GM19468 (cell line): Measurements from ENCODE around the gene BICD1.

Source experiments
- ATAC-seq: cut with Tn5 transposase; IDR thresholded peaks from one replicate; pipeline ENCODE4 v1.9.1; 2021; ENCODE audit warnings: mild to moderate bottlenecking, moderate library complexity, moderate number of reproducible peaks; ENCODE audit not compliant: unreplicated experiment; ENCODE audit errors: extremely low read depth

BICD1 gene

DNA sequence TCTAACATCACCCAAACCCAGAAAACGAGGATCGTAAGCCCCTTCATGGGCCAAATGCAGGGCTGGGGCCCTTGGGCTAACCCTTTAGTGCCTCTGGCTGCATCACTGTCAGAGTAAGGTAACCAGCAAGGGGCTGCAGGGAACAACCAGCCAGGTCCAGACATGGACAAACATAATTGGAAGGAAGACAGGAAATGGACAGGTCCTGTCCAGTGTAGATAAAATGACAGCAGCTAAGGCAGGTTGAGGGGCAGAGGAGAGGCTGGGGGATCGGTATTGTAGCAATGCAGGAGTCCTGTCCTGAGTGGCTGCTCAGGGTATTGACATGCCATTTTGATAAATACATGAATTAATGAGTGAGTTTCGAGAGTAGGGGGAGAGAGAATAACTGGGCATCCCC is 29.8 kb downstream of the BICD1 start:
- ATAC-seq: no peak

DNA sequence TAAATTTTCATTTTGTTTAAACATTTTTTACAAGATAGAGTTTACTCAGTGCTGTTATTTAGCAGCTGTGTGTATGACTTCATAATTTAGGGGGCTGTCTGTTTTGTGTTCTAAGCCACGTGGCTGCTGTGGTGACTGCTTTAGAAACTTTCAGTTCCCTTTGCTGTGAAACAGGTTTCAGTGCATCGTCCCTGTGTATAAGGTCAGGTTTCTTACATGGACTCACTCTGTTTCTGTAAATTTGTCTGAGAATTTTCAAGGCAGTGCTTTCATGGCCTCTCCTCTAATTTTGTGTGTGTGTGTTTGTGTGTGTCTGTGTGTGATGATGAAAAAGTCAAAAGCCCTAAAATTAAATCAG is 32.4 kb downstream of the BICD1 start:
- peak; percentile 88 for ATAC-seq

DNA sequence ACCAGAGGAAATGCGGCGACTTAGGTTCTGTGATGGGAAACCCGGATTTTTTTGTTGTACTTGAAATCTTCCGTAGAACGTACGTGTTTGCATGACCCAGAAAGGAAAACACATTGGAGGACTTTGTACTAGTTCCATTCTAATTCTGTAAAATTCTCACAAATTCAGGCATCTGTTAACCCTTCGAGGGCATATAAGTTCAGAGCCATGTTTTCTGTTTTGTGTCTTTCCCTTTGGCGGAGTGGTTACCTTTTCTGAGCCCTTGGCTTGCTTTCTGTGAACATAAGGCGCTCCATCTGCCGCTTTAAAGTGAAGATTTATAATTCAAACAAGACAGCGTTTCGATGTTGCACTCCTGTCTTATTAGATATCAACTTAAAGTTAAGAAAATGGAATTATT is 34.2 kb downstream of the BICD1 start:
- ATAC-seq: no peak

DNA sequence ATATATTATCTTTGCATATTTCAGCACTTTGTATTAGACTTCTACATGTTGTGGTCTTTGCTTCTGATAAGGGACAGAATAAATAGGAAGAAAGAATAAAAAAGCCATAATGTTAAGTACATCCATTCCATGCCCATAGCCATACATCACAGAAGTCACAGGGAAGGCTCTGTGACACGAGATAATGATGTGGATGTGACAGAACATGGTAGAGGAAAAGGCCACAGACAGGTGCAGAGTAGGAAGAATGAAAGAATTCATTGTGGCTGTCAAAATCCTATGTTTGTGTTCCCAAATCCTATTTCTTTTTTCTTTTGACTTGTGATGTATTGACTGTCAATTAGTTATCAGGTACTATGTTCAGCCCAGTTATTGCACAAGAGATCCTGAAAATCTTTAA is 38.4 kb downstream of the BICD1 start:
- no peak for ATAC-seq

DNA sequence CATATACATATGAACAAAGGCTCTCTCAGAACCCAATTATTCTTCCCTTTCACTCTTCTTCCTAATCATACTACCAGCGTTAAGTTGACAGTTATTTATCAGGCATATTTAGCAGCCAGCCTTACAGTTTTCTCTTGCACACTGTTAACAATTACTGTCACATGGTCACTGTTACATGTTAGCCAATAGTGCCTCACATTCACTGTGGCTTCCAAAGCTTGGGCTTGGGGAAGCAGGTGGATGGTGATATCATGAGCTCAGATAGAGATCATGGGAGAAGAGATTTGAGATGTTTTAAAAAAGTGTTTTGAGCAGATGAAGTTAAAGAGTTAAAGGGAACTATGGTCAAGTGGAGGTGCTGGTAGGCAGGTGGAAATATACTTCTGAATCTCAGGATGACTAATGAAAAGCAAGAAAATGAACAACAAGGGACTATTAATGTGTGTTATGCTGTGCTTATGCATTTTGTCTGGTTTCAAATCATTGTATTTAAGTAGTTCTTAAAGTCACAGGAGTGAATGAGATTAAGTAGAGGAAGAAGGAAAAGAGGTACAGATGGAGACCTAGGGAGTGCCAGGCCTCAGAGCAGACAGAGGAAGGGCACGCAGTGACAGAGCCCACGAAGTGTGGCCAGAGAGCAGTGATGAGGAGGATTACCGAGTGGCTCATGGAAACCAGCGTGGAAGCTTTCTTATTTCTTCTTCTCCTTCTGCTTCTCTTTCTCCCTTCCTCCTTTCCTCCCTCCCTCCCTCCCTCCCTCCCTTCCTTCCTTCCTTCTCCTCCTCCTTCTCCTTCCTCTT is 39.6 kb downstream of the BICD1 start:
- ATAC-seq: peak; percentile 56

DNA sequence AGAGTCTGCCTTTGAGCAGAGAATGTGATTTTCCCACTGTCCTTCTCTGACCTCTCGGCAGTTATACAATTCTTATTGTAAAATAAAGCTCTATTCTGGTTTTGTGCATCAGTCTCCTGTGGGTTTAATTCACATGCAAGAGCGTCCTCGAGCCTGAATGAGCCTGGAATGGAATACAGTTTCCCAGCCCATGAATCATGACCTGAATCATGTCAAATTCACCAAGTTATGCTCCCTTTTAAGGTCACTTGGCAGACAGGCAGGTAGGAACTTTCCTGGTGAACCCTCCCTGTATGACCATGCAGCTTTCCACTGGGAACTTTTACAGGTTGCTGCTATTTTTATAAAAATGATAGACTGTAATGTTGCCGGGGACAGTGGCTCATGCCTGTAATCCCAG is 41.7 kb downstream of the BICD1 start:
- ATAC-seq: no peak

DNA sequence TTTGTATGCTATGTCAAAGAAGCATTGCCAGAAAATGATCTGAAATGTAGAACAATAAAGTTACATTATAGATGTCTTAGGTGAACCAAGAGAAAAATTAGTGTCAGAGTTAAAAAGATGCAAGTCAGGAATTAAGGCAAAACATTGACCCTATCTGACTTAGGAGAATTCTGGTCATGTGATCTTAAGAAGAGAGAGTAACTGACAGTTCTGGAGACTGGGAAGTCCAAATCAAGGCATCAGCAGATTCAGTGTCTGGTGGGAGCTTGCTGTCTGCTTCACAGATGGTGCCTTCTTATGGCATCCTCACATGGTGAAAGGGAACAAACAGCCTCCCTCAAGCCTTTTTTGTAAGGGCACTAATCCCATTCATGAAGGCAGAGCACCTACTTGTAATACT is 42.8 kb downstream of the BICD1 start:
- no peak for ATAC-seq

DNA sequence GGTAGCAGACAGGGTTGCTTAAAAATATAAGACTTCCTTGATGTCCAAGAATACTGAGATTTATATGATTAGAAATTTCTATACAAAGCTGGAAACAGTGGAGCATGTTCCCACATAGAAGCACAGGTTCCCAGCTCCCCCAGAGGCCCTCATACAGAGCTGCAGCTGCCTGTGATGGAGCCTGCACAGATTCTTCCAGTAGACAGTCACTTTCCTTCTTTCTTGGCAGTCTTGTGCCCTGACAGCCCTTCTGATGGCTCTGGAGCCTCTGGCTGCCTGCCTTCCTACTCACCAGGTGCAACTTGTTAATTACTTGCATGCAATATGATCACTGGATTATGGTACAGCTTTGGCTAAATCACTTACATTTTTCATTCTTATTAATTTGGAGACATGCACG is 44.4 kb downstream of the BICD1 start:
- no peak for ATAC-seq

DNA sequence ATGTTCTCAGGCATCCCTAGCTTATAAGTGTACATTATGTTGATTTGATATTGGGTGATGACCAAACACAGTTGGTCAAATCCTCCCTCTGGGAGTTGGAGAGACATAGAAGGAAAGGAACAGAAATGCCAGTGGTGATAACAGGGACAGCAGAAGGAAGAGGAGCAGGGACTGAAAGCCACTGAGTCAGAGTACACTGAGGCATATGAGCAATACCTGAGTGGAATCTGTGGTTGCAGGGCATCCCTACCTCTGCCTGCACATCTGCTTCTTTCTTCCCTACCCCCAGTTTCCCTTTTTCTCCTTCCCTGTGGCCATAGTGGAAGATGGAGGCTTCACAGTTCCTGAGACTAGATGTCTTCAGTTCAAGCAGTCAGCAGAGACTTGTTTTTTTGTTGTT is 44.9 kb downstream of the BICD1 start:
- no peak for ATAC-seq

DNA sequence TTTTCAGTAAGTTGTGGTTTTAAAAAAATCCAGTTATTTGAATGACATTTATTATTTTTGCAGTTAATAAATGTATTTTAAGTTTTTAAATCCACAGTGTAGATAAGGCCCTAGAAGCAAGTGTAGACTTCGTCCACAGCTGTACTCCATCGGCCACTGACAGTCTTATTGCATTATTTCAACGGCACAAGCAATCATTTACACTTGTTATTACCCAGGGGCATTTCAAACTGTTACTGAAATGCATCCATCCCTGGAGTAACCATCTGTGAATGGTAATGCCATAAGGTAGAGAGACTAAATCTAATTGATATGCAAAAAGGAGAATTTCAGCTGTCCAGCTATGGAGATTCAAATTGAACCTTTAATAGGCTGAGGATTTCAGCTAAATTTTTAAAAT is 48.4 kb downstream of the BICD1 start:
- ATAC-seq: no peak

DNA sequence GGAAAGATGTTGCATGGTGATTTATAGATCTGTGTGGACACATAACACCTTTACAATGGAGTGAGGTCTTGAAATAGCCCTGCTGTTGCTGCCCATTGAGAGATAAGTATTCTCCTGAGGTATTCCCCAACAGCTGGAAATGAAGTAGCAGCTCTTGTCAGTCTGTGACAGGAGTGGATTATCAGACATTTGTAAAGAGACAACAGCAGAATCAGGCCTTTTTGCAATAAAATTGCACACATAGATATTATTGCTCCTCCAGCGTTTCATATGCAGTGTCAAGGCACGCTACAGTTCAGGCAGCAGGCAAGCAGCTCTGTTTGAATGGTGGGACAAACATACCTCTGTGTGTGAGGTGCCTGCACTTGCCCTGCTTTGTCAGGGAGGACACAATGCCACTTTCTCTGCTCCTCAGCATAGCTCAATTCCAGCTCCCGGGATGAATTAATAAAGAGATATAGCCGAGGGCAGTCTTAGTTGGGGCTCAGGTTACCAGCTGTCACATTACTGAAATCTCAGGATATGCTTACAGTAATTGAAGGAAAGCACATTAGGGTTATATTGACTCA is 49.4 kb downstream of the BICD1 start:
- no peak for ATAC-seq

DNA sequence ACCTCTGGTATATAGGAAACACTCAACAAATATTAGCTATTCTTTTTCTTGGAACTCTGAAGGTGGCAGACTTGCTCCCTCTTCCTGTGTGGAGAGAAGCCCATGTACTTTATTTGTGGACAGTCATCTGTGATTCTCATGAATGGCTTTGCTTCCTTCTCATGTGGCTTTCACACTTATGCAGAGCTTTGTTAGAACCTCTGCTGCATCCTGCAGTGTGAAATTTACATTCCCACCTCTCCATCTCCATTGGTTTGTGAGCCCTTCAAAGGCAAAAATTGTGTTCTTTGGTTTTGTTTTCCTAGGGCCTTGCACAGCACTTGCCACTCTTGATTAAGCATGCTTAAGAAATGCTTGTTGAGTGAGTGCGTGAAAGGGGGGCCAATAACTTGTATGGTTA is 51.9 kb downstream of the BICD1 start:
- no peak for ATAC-seq

DNA sequence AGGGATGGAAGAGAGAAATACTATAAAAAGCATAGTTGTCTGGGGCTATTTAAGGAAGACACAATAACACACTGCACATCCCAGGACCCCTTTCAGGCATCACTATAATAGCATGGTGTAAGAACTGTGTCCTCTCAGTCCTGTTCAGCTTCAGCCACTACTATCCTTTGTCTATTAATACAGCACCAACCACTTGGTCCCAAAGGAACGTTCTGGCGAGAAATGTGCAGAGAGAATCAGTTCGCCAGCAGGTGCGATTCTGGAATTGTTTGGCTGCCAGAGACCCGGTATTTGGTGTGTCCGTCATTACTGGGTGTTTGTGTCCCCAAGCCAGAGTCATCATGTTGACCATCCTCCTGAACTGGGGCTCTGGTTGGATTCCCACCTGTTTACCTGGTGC is 52.7 kb downstream of the BICD1 start:
- no peak for ATAC-seq

DNA sequence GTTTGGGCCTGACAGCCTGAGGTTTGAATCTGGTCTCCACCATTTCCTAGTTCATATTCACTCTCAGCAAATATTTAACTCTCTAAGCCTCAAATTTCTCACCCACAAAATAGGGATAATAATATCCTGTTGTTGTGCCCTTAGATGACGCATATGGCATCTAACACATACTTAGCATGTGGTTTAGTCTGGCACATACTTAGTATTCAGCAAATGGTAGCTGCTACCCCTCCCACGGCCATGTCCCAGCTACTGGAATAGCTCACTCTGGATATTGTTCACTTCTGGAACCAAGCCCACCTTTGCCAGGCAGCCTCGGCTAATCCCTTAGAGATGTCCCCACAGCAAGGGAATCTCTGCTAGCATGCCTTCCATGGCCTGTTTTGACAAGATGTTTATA is 53.3 kb downstream of the BICD1 start:
- no peak for ATAC-seq

DNA sequence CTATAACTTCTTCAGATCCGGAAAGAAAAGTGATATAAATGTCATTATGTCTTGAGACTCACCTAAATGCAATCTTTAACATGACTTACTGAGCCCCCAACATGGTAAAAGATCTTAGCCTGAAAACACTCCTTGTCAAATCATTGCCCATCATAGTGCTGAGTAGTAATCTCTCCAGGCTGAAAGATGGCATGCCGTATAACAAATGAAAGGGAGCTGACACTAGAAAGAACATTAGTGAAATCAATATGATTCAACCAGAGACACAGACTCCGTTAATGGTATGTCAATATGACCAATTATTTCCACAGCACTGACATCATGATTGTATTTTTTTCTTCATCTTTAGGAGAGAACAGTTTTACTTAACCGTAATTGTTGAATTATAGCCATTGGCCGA is 54.4 kb downstream of the BICD1 start:
- ATAC-seq: no peak

DNA sequence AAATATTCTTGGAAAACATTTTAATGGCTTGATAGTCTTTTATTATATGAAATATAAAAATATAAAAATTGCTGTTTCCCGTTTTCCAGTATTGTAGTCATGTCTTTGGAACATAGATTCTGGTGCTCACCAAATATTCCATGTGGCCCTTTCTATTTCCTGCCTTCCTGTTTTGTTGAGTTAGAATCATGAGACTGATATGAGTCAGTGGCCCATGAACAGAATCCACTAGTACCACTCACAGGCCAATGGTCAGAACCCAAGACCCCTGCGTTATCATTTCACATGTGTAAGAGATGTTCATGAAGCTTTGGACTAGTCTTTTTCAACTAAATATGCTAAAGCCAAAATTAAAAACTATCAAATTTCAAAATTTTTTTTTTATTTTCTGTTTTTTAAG is 56.9 kb downstream of the BICD1 start:
- ATAC-seq: no peak

DNA sequence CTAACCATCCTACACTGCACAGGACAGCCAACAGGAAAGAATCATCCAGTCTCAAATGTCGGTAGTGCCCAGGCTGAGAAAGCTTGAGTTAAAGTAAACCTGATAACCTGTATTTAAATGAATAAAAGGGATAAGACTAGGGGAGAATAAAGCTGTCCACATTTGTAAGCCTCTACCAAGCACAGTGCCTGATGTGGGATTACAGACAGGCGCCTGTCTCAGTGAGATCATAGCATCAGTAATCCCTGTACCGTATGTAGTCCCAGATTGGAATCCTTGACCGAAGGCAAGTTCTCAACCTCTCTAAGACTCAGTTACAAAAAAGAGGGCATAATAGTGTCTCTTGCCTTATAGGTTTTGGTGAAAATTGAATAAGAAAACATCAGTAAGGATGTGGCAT is 59.9 kb downstream of the BICD1 start:
- ATAC-seq: no peak

DNA sequence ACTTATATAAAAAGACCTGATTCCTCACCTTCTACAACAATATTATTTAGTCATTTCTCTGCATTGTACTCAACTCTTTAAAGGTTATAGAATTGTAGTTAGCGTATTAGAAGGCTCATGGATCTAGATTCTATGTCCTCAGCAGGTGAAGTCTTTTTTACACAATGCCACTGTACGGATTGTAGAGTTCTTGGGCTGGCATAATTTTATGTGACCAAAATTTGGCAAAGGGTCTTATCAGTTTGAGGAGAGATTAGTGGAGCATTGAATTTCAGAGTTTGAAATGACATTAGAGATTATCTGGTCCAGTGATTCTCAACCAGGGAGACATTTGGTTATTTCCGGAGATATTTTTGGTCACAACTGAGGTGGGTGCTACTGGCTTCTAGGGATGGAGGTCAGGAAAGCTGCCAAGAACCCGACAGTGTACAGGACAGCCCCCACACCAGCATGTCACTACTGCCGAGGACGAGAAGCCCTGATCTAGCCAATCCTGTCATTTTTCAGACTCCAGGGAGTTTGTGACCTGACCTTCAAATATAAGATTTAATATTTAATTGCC is 63.9 kb downstream of the BICD1 start:
- ATAC-seq: no peak

DNA sequence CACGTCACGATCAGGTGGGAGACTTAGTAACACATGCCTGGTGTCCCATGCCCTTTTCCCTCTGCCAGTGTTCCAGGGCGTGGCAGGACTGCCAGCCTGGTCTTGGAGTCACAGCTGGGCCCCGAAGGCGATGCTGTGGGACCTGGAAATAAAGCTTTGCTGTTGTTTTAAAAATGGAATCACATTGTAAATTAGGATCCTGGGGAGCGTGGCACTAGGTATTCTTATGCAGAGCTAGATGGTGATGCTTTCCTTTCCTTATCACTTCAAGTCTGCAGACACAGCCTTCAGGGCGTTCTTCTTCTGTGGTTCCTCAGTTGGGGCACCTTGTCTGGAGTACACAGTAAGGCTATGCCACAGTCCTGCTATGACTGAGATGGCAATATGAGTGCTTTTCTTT is 64.6 kb downstream of the BICD1 start:
- no peak for ATAC-seq

DNA sequence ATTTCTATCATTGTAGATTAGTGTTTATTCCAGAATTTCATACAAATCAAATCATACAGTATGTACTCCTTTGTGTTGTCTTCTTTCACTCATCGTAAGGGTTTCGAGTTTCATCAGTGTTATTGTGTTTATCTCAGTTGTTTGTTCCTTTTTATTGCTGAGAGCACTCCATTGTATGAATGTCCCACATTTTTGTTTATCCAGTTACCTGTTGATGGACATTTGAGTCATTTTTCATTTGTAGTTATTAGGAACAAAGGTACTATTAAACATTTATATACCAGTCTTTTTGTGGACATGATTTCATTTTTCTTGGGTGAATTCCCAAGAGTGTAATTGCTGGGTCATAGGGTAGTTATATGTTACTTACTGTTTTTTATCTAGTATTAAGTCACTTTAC is 70.0 kb downstream of the BICD1 start:
- ATAC-seq: no peak

DNA sequence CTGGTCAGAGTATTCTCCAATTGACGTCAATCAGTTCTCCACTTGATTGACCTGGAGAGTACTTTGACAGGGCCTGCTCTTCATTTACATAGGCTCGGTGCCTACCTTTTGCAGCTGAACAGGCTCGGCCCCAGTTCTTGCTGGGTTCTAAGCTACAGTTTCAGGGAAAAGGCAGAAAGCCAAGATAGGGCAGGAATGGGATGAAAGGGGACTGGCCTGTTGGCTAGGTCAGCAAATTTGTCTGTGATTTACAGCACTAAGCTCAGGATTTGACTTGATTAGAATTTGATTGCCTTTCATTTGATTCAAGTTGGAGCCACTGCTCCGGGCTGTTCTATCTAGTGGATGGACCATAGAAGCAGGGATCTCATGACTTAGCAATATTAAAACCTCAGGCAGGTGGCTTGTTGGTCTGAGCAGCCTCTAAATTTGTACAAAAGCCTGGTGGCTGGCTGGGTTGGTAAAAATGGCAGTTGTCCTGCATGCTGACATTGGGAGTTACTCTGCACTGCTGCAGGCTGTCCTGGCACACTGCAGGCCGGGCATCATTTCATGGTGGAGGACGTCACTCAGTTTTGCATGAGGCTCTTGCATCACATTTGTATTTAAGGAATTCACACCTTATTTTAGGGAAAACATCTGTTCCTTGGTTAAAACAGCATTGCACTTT is 71.8 kb downstream of the BICD1 start:
- ATAC-seq: no peak

DNA sequence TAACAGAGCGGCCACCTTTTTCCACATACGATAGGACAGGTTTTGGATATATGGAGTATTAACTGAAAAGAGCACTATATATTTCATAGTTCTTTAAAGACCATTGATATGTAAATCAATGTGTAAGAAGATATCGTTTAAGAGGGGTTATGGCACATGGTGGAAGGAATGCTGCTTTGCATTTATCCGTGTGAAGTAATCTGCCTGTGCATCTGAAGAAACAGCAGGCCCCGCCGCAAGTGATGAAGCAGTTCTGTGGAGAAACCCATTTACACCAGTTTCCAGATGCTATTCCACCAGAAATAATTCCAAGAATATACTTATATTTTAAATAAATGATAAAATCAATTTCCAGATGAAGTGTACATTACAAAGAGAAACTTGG is 72.4 kb downstream of the BICD1 start:
- no peak for ATAC-seq
